ENCODE data around the gene RICTOR. TPM values are rescaled to one million over a fixed set of nuclear protein-coding genes. Genes with fewer than 3 reads are reported as not detected.
A peak's percentile ranks its signal among the peaks of the same experiment; 100 is the strongest.
"Not testable (repeated sequence)": the region's sequence is repeated elsewhere in the genome, so short reads cannot be mapped to it uniquely, and the experiment has no call there.

The RICTOR gene
- total RNA-seq, 2 donors from 2014 or later = 21.5 to 36.8 TPM

GRCh38 chr5:39015743-39016586 is 58.2 kb downstream of the RICTOR start:
- no peaks in the 10 kb centered on the region for H3K9me3 ChIP-seq
- no peak overlapping the region for H3K4me3 ChIP-seq
- H3K27ac ChIP-seq = no peak overlapping the region
- no peaks in the 10 kb centered on the region for H3K36me3 ChIP-seq
- H3K27me3 ChIP-seq (replicated peaks; ENCODE audit: insufficient read depth) = no peaks in the 10 kb centered on the region
- DNase-seq (ENCODE audit: low spot score) = no peak
- intact Hi-C loops (cut with DNase I) = loop anchor here (5.0 kb wide), 1 partner anchor 51 kb away; no protein-coding TSS in a partner anchor
- TF ChIP-seq CTCF (IDR thresholded peaks at IDR 0.05) = no peak
- no peak for TF ChIP-seq POLR2AphosphoS5 (IDR thresholded peaks at IDR 0.05)
- TF ChIP-seq POLR2A (IDR thresholded peaks at IDR 0.05) = no peak
- H3K4me1 ChIP-seq (replicated peaks) = no peaks in the 10 kb centered on the region
- WGBS = 71% methylated on average over 4 of the region's 4 CpGs

GRCh38 chr5:39014561-39014960 is 59.6 kb downstream of the RICTOR start:
- no peak for DNase-seq (ENCODE audit: low spot score)
- no peaks in the 10 kb centered on the region for H3K27me3 ChIP-seq (replicated peaks; ENCODE audit: insufficient read depth)
- 50% methylated on average over 2 of the region's 2 CpGs for WGBS
- TF ChIP-seq CTCF (IDR thresholded peaks at IDR 0.05) (no peak), POLR2A (IDR thresholded peaks at IDR 0.05) (no peak), POLR2AphosphoS5 (IDR thresholded peaks at IDR 0.05) (peak; percentile 37)
- no peaks in the 10 kb centered on the region for H3K9me3 ChIP-seq
- no peak overlapping the region for H3K4me3 ChIP-seq
- no peaks in the 10 kb centered on the region for H3K36me3 ChIP-seq
- no peak overlapping the region for H3K27ac ChIP-seq
- intact Hi-C loops (cut with DNase I) = no loop called here
- H3K4me1 ChIP-seq (replicated peaks) = no peaks in the 10 kb centered on the region

- WGBS = 94% methylated on average over 2 of the region's 2 CpGs
- H3K36me3 ChIP-seq = no peaks in the 10 kb centered on the region
- no peak overlapping the region for H3K27ac ChIP-seq
- H3K4me3 ChIP-seq = no peak overlapping the region
- H3K4me1 ChIP-seq (replicated peaks) = no peaks in the 10 kb centered on the region
- no peaks in the 10 kb centered on the region for H3K9me3 ChIP-seq
- no peak for TF ChIP-seq POLR2AphosphoS5 (IDR thresholded peaks at IDR 0.05)
- no peak for DNase-seq (ENCODE audit: low spot score)
- H3K27me3 ChIP-seq (replicated peaks; ENCODE audit: insufficient read depth) = no peaks in the 10 kb centered on the region
- intact Hi-C loops (cut with DNase I) = no loop called here
These were observed 60.3 kb downstream of the RICTOR start for GRCh38 chr5:39013938-39014337.

- H3K36me3 ChIP-seq; intact Hi-C loops (cut with DNase I); H3K27ac ChIP-seq; H3K4me3 ChIP-seq; DNase-seq (ENCODE audit: low spot score); H3K27me3 ChIP-seq (replicated peaks; ENCODE audit: insufficient read depth); H3K9me3 ChIP-seq; H3K4me1 ChIP-seq (replicated peaks): not testable (repeated sequence)
- WGBS = 88% methylated on average over 2 of the region's 2 CpGs
These were observed 63.2 kb downstream of the RICTOR start for GRCh38 chr5:39010958-39011357.

- DNase-seq (ENCODE audit: low spot score) = no peak
- WGBS = 96% methylated on average over 4 of the region's 4 CpGs
- Histone ChIP-seq H3K27ac (no peak overlapping the region), H3K9me3 (no peaks in the 10 kb centered on the region), H3K36me3 (no peaks in the 10 kb centered on the region), H3K4me3 (no peak overlapping the region), H3K4me1 (replicated peaks) (no peaks in the 10 kb centered on the region), H3K27me3 (replicated peaks; ENCODE audit: insufficient read depth) (no peaks in the 10 kb centered on the region)
- intact Hi-C loops (cut with DNase I) = no loop called here
- no peak for TF ChIP-seq CTCF (IDR thresholded peaks at IDR 0.05)
- no peak for TF ChIP-seq POLR2A (IDR thresholded peaks at IDR 0.05)
- no peak for TF ChIP-seq POLR2AphosphoS5 (IDR thresholded peaks at IDR 0.05)
These were observed 64.2 kb downstream of the RICTOR start for GRCh38 chr5:39009981-39010380.

GRCh38 chr5:39009280-39009679 is 64.9 kb downstream of the RICTOR start:
- intact Hi-C loops (cut with DNase I) = no loop called here
- no peak overlapping the region for H3K4me3 ChIP-seq
- no peaks in the 10 kb centered on the region for H3K9me3 ChIP-seq
- no peak for DNase-seq (ENCODE audit: low spot score)
- H3K4me1 ChIP-seq (replicated peaks) = no peaks in the 10 kb centered on the region
- H3K27me3 ChIP-seq (replicated peaks; ENCODE audit: insufficient read depth) = no peaks in the 10 kb centered on the region
- TF ChIP-seq POLR2AphosphoS5 (IDR thresholded peaks at IDR 0.05) (no peak), CTCF (IDR thresholded peaks at IDR 0.05) (no peak), POLR2A (IDR thresholded peaks at IDR 0.05) (no peak)
- 98% methylated on average over 1 of the region's 1 CpG for WGBS
- no peak overlapping the region for H3K27ac ChIP-seq
- H3K36me3 ChIP-seq = no peaks in the 10 kb centered on the region
